HepG2 (cell line): ENCODE data around the gene MAPK6. TPM values are rescaled to one million over a fixed set of nuclear protein-coding genes. Genes with fewer than 3 reads are reported as not detected.

Experiments
- ATF7-NPFF ChIP-seq: sonication (generic); formaldehyde crosslinking; IDR thresholded peaks from 2 replicates; pipeline ENCODE4 v1.8.1; 2023; ENCODE audit warnings: mild to moderate bottlenecking, low read depth, missing genetic modification reagents, moderate library complexity
- CENPBD1 ChIP-seq: sonication (generic); formaldehyde crosslinking; IDR thresholded peaks from 2 replicates; pipeline ENCODE4 v1.8.0; 2022; ENCODE audit warnings: missing genetic modification reagents, low read depth, mild to moderate bottlenecking, borderline replicate concordance
- DNMT1 ChIP-seq: sonication (generic); formaldehyde crosslinking; IDR thresholded peaks from 2 replicates; pipeline ENCODE4 v1.5.1; 2020; ENCODE audit warnings: mild to moderate bottlenecking, missing genetic modification reagents
- GMEB1 ChIP-seq: sonication (generic); formaldehyde crosslinking; IDR thresholded peaks from 2 replicates; pipeline ENCODE4 v1.5.1; 2020; ENCODE audit warnings: missing genetic modification reagents, mild to moderate bottlenecking, borderline replicate concordance
- GTF3A ChIP-seq: sonication (generic); formaldehyde crosslinking; conservative IDR thresholded peaks from 2 replicates; pipeline ENCODE4 v1.4.0; 2020; ENCODE audit warnings: mild to moderate bottlenecking, missing genetic modification reagents
- MED13 ChIP-seq: sonication (generic); formaldehyde crosslinking; IDR thresholded peaks from 2 replicates; pipeline ENCODE4 v1.5.0; 2020; ENCODE audit warnings: missing genetic modification reagents
- MLXIP ChIP-seq: sonication (generic); formaldehyde crosslinking; IDR thresholded peaks from 2 replicates; pipeline ENCODE4 v1.9.0; 2021; ENCODE audit warnings: missing genetic modification reagents, borderline replicate concordance
- NFE2L2 ChIP-seq: fragments of 150-350 bp; IDR thresholded peaks from 2 replicates; pipeline ENCODE4 v1.6.1; 2014; ENCODE audit warnings: low read length
- SAP130 ChIP-seq: IDR thresholded peaks from 2 replicates; pipeline ENCODE4 v1.6.1; 2016; ENCODE audit warnings: low read depth
- ZNF318 ChIP-seq: sonication (generic); formaldehyde crosslinking; IDR thresholded peaks from 2 replicates; pipeline ENCODE4 v1.4.0; 2020; ENCODE audit warnings: mild to moderate bottlenecking, missing genetic modification reagents
- ZNF569 ChIP-seq: sonication (generic); formaldehyde crosslinking; IDR thresholded peaks from 2 replicates; pipeline ENCODE4 v1.5.0; 2020; ENCODE audit warnings: mild to moderate bottlenecking, missing genetic modification reagents, moderate library complexity, borderline replicate concordance
- ZNF598 ChIP-seq: sonication (generic); formaldehyde crosslinking; IDR thresholded peaks from 2 replicates; pipeline ENCODE4 v1.5.1; 2020; ENCODE audit warnings: mild to moderate bottlenecking, missing genetic modification reagents, borderline replicate concordance
- ZNF615 ChIP-seq: sonication (generic); formaldehyde crosslinking; IDR thresholded peaks from 2 replicates; pipeline ENCODE4 v1.5.0; 2020; ENCODE audit warnings: mild to moderate bottlenecking, missing genetic modification reagents, borderline replicate concordance
- ZNF891 ChIP-seq: sonication (generic); formaldehyde crosslinking; IDR thresholded peaks from 2 replicates; pipeline ENCODE4 v1.5.0; 2020; ENCODE audit warnings: mild to moderate bottlenecking, missing genetic modification reagents
- ZSCAN29 ChIP-seq: sonication (generic); formaldehyde crosslinking; conservative IDR thresholded peaks from 2 replicates; pipeline ENCODE4 v1.4.0; 2020; ENCODE audit warnings: mild to moderate bottlenecking, missing genetic modification reagents
- polyA plus RNA-seq, 8 experiments: library from polyadenylated mRNA; depleted of rRNA in 3 of 8; stranded (reverse) in 7 of 8; unstranded in 1 of 8; fragments of >200 nt; fragmentation: Illumina TruSeq in 4 of 8; extraction: Trizol in 4 of 8; gene quantifications; 2 replicates each; pipeline versions ENCODE4 v1.2.1 to v1.2.3, GENCODE V29; 2011 to 2016; ENCODE audit warnings: low read depth in 4 of 8, missing spikeins in 1 of 8, mixed read lengths in 1 of 8; ENCODE audit not compliant: insufficient read depth in 1 of 8
- total RNA-seq, 5 experiments: library from RNA; depleted of rRNA; stranded (reverse); fragments of >200 nt; fragmentation: Illumina TruSeq; extraction: Trizol; gene quantifications; 2 replicates each; pipeline ENCODE4 v1.2.3, GENCODE V29; 2016; ENCODE audit warnings: low read depth in 1 of 5

Gene MAPK6
- total and polyA plus RNA-seq, 2 of the 13 experiments (the other 11 are each of a cell fraction or from before 2014, with no cell fraction given), result 89.5 to 99.7 TPM

GRCh38 chr15:51971375-51972133, 47.5 kb upstream of the MAPK6 start, which contains the start of gene LEO1 (continued):
- TF ChIP-seq CENPBD1 (CRISPR knock-in tag), result no peak
- peak; percentile 88 for TF ChIP-seq GTF3A (CRISPR knock-in tag)
- peak; percentile 79 for TF ChIP-seq GMEB1
- TF ChIP-seq ATF7-NPFF (CRISPR knock-in tag), result peak; percentile 70; the same call in 1 of the 2 replicates
- TF ChIP-seq NFE2L2, result no peak
- peak; percentile 81; the same call in 1 of the 2 replicates for TF ChIP-seq ZNF598 (CRISPR knock-in tag)
- TF ChIP-seq ZNF615 (CRISPR knock-in tag), result no peak
- TF ChIP-seq ZNF569, result no peak
- no peak for TF ChIP-seq MLXIP (CRISPR knock-in tag)
- 0 out of 2 replicates have a peak, but pooled peaks have one; percentile 17 for TF ChIP-seq DNMT1 (CRISPR knock-in tag)
- no peak for TF ChIP-seq ZNF318 (CRISPR knock-in tag)
- TF ChIP-seq ZNF891 (CRISPR knock-in tag), result no peak
- 0 out of 2 replicates have a peak, but pooled peaks have one; percentile 25 for TF ChIP-seq ZSCAN29 (CRISPR knock-in tag)
- peak; percentile 88 for TF ChIP-seq SAP130 (CRISPR knock-in tag)
- 0 out of 2 replicates have a peak, but pooled peaks have one; percentile 46 for TF ChIP-seq MED13 (CRISPR knock-in tag)
